Ureter (tissue), 1 donor: Measurements from ENCODE around the gene S100A3. TPM values are rescaled to one million over a fixed set of nuclear protein-coding genes. Genes with fewer than 3 reads are reported as not detected.

ENCODE experiments used
- DNase-seq: peaks from one replicate; pipeline ENCODE4 v3.0.0-alpha.2; 2020; ENCODE audit warnings: low spot score
- total RNA-seq: library from RNA; stranded (reverse); gene quantifications from one replicate; pipeline ENCODE4 v1.2.4, GENCODE V29; 2023
- donor health status: DM: yes; HTN: yes; CAD: no.

S100A3 gene
- total RNA-seq, 1 donor from 2014 or later = 6.5 TPM

DNA sequence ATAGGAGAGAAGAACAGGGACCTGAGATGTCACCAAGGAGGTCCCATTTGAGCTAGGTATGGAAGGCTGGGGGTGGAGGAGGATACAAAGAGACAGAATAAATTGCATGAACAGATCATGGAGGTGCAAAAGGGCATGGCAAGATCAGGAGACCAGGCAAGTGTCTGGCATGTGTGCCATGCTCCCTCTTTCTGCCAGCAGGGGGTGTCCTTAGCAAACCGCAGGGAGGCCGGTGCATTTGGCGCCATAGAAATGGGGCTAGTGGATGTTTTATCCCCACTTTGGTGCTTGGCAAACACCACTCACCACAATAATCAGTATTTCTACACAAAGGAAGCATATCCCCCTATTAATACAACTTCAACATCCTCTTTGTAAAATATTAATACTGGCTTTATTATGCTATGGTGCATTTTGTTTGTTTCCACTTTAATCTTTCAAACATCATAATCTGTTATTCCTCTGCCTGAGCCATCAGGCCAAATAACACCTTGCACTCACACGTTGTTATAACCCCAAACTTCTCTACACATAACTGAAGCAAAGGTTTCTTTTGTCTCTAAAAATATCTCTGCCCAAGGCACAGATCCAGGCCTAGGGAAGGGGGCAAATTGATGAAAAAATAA lies 39.2 kb downstream of the S100A3 start:
- no peak for DNase-seq

DNA sequence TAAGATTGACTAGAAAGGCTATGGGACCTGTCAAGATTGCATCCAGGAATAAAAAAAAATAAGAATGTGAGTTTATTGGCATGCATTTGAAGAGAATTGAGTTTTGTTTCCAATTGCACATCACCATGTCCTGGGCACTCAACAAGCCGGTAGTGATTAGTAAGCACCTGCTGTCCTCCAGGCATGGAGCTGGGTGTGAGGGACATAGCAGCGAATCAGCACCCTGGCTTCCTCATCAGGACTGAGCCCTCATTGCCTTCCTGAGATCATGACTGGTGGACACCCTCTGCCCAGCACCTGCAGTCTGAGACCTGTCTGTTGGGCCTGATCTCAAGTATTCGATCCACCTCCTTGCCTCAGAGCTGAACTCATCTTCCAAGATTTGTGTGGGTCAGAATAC lies 40.0 kb downstream of the S100A3 start:
- no peak for DNase-seq

DNA sequence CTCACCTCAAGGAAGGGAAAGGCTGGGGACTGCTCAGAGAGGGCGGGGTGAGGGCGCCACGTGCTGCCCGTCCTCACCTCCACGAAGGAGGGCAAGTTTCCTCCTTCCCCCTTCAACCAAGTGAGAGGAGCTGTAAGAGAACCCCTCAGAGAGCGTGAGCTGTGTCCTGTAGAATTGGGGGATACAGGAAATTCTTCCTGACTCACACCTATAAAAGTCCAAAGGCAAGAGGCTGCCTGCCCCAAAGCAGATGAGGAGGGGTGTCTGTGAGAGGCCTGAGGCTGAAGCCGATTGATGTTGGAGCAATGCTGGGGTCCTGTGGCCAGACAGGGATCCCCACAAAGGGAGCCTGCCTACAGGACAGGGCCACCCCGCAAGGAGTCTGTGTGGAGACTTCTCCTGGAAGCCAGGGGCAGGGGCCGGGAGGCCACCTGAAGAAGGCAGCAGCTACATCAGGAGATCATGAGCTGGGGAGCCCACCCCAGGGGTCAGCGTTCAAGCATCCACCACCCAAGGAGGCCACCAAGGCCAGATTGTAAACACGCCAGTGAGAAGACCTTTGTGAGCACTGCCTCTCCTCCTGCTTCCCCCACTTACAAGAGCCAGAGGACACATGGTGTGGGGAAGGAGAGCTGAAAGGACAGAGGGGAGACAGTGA lies 41.0 kb downstream of the S100A3 start:
- DNase-seq = no peak

DNA sequence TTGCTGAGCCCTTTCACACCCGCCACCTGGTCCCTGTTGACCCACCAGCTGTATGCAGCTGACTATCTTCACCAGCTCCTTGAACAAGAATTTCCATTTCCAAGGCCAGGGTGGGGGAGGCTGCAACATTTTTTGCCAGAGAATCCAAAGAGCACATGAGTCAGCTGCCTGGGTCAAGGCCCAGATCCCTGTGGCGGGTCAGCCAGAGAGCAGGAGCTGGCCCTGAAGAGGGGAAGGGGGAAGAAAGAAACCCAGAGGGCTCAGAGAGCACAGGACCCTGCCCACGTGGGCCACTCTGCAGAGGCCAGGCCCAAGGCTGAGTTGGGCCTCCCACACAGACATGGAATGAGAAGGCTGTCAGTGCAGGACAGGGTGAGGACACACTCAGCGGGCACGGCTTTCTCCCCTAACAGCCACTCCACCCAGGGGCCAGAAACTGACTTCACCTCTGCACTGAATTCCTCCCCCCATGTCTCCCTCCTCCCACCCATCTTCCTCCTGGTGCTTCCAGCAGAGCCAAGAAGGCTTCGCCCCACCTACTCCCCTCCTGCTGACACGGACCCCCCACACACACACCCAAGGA lies 42.1 kb downstream of the S100A3 start:
- peak; percentile 86 for DNase-seq

DNA sequence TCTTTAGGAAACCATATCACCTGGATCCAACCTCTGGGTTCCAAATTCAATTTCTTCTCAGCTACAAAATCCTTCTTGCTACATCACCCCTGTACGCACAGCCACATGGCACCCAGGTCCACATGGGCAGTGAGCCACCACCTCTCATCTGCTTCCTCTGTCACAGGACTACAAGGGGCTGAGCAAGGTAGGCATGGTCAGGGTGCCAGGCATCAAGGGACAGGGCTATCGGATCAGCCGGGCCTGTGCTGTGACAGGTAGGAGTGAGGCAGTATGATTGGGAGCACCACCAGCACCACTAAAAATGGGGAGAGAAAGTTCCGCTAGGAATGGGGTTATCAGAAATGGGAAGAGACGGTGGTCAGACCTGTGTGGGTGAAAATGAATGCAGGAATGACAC lies 42.7 kb downstream of the S100A3 start:
- DNase-seq = no peak

DNA sequence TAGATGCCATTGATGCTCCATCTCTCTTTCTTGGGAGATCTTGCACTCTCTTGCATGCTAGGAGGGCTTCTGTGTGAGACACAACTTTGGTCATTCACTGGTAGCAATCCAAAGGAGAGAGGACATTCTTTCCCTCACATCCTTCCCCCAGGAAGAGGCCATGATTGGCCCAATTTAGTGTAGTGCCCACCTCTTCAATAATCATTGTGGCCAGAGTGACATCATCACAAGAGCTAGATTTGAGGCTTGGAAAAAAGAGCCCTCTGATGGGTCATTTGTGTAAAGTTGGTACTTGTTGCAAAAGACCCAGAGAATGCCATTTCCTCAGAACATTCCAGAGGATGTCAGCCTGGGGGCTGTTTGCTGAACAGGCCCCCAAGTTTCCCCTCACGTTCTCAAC lies 43.5 kb downstream of the S100A3 start:
- DNase-seq = no peak

DNA sequence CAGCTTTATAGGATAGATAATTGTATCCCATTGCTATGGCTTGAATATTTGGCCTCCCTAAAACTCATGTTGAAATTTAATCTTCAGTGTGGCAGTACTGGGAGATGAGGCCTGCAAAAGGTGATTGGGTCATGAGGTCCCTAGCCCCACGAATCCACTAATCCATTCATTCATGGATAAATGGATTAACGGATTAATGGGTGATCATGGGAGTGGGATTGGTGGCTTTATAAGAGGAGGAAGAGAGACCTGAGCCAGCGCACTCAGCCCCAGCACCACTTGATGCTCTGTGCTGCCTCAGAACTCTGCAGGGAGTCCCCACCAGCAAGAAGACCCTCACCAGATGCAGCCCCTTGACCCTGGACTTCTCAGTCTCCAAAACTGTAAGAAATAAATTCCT lies 45.3 kb downstream of the S100A3 start:
- DNase-seq = no peak

DNA sequence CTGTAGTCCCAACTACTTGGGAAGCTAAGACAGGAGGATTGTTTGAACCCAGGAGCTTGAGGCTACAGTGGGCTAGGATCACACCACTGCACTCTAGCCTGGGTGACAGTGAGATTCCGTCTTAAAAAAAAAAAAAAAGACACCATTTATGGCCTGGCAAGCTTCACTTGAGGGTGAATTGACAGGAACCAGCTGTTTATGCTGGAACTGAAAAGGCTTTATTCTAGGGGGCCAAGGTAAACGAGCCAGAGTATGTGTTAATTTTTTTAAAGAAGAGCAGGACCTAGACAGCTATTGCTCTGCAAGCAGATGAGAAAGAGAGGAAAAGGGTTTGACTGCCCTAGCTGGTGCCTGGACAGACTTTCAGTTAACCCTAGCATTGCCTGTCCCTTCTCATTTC lies 50.3 kb downstream of the S100A3 start:
- DNase-seq = no peak

Other genes starting within 250 kb of the S100A3 start
- gene PGLYRP3, start 236.3 kb downstream of the S100A3 start, total RNA-seq = not detected
- 0.60 TPM for gene PGLYRP4, start 200.4 kb downstream of the S100A3 start, total RNA-seq
- 151 TPM for gene S100A9, start 191.4 kb downstream of the S100A3 start, total RNA-seq
- not detected for gene S100A12, start 173.6 kb downstream of the S100A3 start, total RNA-seq
- 31.6 TPM for gene S100A8, start 158.2 kb downstream of the S100A3 start, total RNA-seq
- not detected for gene S100A7A, start 132.7 kb downstream of the S100A3 start, total RNA-seq
- gene S100A7, start 88.6 kb downstream of the S100A3 start, total RNA-seq = not detected
- 1,381 TPM for gene S100A6, start 13.3 kb downstream of the S100A3 start, total RNA-seq
- 0.86 TPM for gene S100A5, start 8.3 kb downstream of the S100A3 start, total RNA-seq
- 120 TPM for gene S100A4, start 3.5 kb downstream of the S100A3 start, total RNA-seq
- 317 TPM for gene S100A2, start 16.6 kb upstream of the S100A3 start, total RNA-seq
- gene S100A16, start 63.9 kb upstream of the S100A3 start, total RNA-seq = 81.8 TPM
- gene S100A14, start 67.1 kb upstream of the S100A3 start, total RNA-seq = 51.3 TPM
- 71.6 TPM for gene S100A13, start 78.2 kb upstream of the S100A3 start, total RNA-seq
- gene S100A1, start 79.2 kb upstream of the S100A3 start, total RNA-seq = not detected
- 91.7 TPM for gene CHTOP, start 84.8 kb upstream of the S100A3 start, total RNA-seq
- gene SNAPIN, start 109.4 kb upstream of the S100A3 start, total RNA-seq = 37.3 TPM
- 131 TPM for gene ILF2, start 121.7 kb upstream of the S100A3 start, total RNA-seq
- 21.0 TPM for gene NPR1, start 129.4 kb upstream of the S100A3 start, total RNA-seq
- gene INTS3, start 178.8 kb upstream of the S100A3 start, total RNA-seq = 77.5 TPM
- gene SLC27A3, start 226.1 kb upstream of the S100A3 start, total RNA-seq = 28.8 TPM